ENCODE results near the gene ZDHHC24. TPM values are rescaled to one million over a fixed set of nuclear protein-coding genes. Genes with fewer than 3 reads are reported as not detected.

ZDHHC24 gene
- total RNA-seq, 1 donor from 2014 or later, result 13.5 TPM

GRCh38 chr11:66559866-66560676 is 14.2 kb upstream of the ZDHHC24 start:
- H2AFZ ChIP-seq (ENCODE audit: low read depth, low read length), result no peak overlapping the region

GRCh38 chr11:66559142-66559865 is 13.5 kb upstream of the ZDHHC24 start:
- no peaks in the 10 kb centered on the region for H3K36me3 Mint-ChIP-seq (ENCODE audit: low read depth, unreplicated experiment)
- Histone ChIP-seq H3K27ac (ENCODE audit: low read depth, low read length) (no peak overlapping the region), H3K4me3 (ENCODE audit: insufficient read depth, low read depth, low read length) (no peak overlapping the region), H3K36me3 (ENCODE audit: insufficient read depth, low read length) (no peaks in the 10 kb centered on the region), H3K9ac (ENCODE audit: low read length) (no peak overlapping the region), H3K79me2 (ENCODE audit: insufficient read depth, low read length) (no peaks in the 10 kb centered on the region), H3K9me3 (ENCODE audit: insufficient read depth, low read depth, low read length) (no peaks in the 10 kb centered on the region), H3K4me2 (ENCODE audit: low read length) (no peak overlapping the region), H3K4me1 (ENCODE audit: insufficient read depth, low read length) (no peaks in the 10 kb centered on the region), H3K27me3 (ENCODE audit: insufficient read depth, low read length) (peaks cover 2% of the 10 kb centered on the region), H2AFZ (ENCODE audit: low read depth, low read length) (peak overlapping the region; percentile 63), H4K20me1 (ENCODE audit: insufficient read depth, low read length) (no peaks in the 10 kb centered on the region)
- DNase-seq (ENCODE audit: low read depth), result no peak
- no peak for FAIRE-seq
- H3K27ac Mint-ChIP-seq (ENCODE audit: unreplicated experiment), result no peak overlapping the region
- H3K27me3 Mint-ChIP-seq (ENCODE audit: low read depth, unreplicated experiment), result peaks cover 26% of the 10 kb centered on the region
- peaks cover 2% of the 10 kb centered on the region for H3K9me3 Mint-ChIP-seq (ENCODE audit: unreplicated experiment)
- H3K4me1 Mint-ChIP-seq (ENCODE audit: low read depth, unreplicated experiment), result no peaks in the 10 kb centered on the region
- peak; percentile 70 for TF ChIP-seq EZH2 (IDR thresholded peaks at IDR 0.05; ENCODE audit: insufficient read depth, low read length)
- TF ChIP-seq, protein P1, sequence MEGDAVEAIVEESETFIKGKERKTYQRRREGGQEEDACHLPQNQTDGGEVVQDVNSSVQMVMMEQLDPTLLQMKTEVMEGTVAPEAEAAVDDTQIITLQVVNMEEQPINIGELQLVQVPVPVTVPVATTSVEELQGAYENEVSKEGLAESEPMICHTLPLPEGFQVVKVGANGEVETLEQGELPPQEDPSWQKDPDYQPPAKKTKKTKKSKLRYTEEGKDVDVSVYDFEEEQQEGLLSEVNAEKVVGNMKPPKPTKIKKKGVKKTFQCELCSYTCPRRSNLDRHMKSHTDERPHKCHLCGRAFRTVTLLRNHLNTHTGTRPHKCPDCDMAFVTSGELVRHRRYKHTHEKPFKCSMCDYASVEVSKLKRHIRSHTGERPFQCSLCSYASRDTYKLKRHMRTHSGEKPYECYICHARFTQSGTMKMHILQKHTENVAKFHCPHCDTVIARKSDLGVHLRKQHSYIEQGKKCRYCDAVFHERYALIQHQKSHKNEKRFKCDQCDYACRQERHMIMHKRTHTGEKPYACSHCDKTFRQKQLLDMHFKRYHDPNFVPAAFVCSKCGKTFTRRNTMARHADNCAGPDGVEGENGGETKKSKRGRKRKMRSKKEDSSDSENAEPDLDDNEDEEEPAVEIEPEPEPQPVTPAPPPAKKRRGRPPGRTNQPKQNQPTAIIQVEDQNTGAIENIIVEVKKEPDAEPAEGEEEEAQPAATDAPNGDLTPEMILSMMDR (IDR thresholded peaks at IDR 0.05; ENCODE audit: insufficient read depth, low read depth, low read length), result no peak
- no peak overlapping the region for H3K4me3 Mint-ChIP-seq (ENCODE audit: unreplicated experiment)

More at GRCh38 chr11:66559866-66560676, 14.2 kb upstream of the ZDHHC24 start:
- TF ChIP-seq EZH2 (IDR thresholded peaks at IDR 0.05; ENCODE audit: insufficient read depth, low read length), result no peak
- TF ChIP-seq, protein P1 (IDR thresholded peaks at IDR 0.05; ENCODE audit: insufficient read depth, low read depth, low read length), result no peak
- H3K79me2 ChIP-seq (ENCODE audit: insufficient read depth, low read length), result no peaks in the 10 kb centered on the region
- Mint-ChIP-seq H3K9me3 (ENCODE audit: unreplicated experiment) (peaks cover 2% of the 10 kb centered on the region), H3K4me3 (ENCODE audit: unreplicated experiment) (no peak overlapping the region), H3K4me1 (ENCODE audit: low read depth, unreplicated experiment) (peaks cover 4% of the 10 kb centered on the region), H3K27me3 (ENCODE audit: low read depth, unreplicated experiment) (peaks cover 26% of the 10 kb centered on the region), H3K36me3 (ENCODE audit: low read depth, unreplicated experiment) (no peaks in the 10 kb centered on the region), H3K27ac (ENCODE audit: unreplicated experiment) (no peak overlapping the region)
- no peak overlapping the region for H3K9ac ChIP-seq (ENCODE audit: low read length)
- H3K4me1 ChIP-seq (ENCODE audit: insufficient read depth, low read length), result no peaks in the 10 kb centered on the region
- peaks cover 2% of the 10 kb centered on the region for H3K27me3 ChIP-seq (ENCODE audit: insufficient read depth, low read length)
- H3K9me3 ChIP-seq (ENCODE audit: insufficient read depth, low read depth, low read length), result no peaks in the 10 kb centered on the region
- H4K20me1 ChIP-seq (ENCODE audit: insufficient read depth, low read length), result no peaks in the 10 kb centered on the region
- no peak overlapping the region for H3K4me3 ChIP-seq (ENCODE audit: insufficient read depth, low read depth, low read length)
- DNase-seq (ENCODE audit: low read depth) (no peak), FAIRE-seq (no peak)
- H3K36me3 ChIP-seq (ENCODE audit: insufficient read depth, low read length), result no peaks in the 10 kb centered on the region
- H3K27ac ChIP-seq (ENCODE audit: low read depth, low read length), result no peak overlapping the region
- H3K4me2 ChIP-seq (ENCODE audit: low read length), result no peak overlapping the region
